GM18907 (cell line): ENCODE results near the gene CYP46A1.

Experiments
- ATAC-seq: cut with Tn5 transposase; IDR thresholded peaks from one replicate; pipeline ENCODE4 v1.9.1; 2021; ENCODE audit warnings: mild to moderate bottlenecking, moderate library complexity; ENCODE audit not compliant: unreplicated experiment

CYP46A1 gene

DNA sequence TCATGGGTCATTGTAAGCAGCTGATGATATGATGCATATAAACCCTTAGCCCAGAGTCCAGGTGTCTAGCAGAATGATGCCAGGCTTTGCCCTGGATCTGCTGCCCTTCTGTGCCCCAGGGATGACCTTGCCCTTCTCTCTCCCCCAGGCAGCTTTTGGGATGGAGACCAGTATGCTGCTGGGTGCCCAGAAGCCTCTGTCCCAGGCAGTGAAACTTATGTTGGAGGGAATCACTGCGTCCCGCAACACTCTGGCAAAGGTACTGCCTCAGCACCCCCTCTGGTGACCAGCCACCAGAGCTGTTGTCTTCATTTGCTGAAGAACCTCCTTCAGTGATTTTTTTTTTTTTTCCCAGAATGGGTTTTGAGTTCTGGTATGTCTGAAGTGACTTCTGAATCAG, 23.3 kb downstream of the CYP46A1 start:
- no peak for ATAC-seq

- ATAC-seq = no peak
Measured at GRCh38 chr14:99707921-99708320, 23.8 kb downstream of the CYP46A1 start.

- ATAC-seq = no peak
Measured at GRCh38 chr14:99708449-99708848, 24.4 kb downstream of the CYP46A1 start.

DNA sequence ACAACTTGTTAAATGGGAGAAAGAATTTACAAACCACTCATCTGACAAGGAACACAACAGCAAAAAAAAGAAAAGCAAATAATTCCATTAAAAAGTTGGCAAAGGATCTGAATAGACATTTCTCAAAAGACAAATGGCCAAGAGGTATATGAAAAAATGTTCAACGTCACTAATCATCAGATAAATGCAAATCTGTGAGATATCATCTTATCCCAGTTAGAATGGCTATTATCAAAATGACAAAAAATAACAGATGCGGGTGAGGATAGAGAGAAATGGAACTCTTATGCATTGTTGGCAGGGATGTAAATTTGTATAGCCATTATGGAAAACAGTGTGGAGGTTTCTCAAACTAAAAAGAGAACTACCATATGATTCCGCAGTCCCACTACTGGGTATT, 29.9 kb downstream of the CYP46A1 start:
- no peak for ATAC-seq

- no peak for ATAC-seq
Measured at GRCh38 chr14:99715266-99716000, 31.3 kb downstream of the CYP46A1 start.

DNA sequence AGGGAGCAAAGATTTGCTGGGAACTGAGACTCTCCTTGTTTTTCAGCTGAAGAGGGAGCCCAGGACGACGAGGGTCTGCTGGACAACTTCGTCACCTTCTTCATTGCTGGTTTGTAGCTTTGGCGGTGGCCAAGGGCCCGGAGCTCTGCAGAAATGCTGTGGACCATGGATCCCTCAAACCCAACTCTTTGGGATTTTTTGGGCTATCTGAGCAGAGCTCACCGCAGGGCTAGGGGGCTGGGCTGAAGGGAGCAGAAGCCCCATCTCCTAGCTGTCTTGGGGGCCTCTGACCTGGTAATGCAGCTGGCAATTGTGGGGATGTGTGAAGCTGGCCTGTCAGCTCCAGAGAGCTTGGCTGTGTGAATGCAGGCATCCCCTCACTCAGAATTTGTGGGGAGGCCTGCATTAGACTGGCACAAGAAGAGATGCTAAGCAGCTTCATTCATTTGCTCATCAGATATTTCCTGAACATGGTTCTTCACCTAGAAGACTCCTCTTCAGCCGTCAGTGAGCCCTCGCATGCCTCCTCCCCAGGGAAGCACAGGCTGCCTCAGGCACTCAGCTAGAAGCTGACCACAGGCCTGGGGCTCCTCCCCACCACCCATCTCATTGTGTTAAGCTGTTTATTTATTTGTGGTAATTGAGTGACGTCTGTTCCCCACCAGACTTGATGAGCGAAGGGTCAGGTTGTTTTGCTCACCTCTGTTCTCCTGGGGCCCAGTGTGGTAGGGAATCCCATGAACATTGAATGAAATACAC, 32.2 kb downstream of the CYP46A1 start:
- no peak for ATAC-seq

DNA sequence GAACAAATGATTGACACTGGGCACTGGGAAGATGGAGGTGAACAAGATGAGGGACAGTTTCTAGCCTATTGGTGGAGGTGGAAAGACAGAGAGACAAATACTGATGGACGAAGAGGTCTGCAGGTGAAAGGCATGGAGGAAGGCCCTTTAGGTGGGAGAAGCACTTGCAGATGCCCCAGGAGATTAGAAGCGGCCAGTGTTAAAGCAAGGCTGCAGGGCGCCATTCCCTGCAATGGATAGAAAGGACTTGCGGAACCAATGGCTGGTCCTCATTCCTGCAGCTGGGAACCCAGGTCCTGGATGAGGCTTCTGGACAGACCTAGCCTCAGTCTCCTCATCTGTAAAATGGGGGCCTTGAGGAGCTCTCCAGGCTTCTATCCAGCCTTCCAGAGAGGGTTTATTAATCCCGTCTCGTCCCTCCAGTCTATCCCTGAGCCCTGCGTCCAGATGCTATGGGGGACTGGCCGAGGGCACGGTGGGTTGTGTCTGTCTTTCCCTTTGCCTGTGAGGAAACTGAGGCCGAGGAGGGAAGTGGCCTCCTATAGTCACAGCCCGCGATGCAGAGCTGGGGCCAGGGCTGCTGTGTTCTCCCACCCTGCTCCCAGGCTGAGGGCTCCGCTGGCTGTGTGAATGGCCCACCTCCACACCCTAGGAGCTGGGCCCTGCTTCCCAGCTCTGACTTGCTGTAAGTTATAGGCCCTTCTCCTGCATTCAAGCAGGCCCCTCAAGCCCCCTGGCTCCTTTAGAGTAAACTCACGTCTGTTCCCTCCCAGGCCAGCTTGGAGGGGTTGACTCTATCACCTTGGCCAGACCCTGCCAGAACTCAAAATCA, 33.0 kb downstream of the CYP46A1 start:
- ATAC-seq = no peak

- no peak for ATAC-seq
Measured at GRCh38 chr14:99717682-99718013, 33.5 kb downstream of the CYP46A1 start.

DNA sequence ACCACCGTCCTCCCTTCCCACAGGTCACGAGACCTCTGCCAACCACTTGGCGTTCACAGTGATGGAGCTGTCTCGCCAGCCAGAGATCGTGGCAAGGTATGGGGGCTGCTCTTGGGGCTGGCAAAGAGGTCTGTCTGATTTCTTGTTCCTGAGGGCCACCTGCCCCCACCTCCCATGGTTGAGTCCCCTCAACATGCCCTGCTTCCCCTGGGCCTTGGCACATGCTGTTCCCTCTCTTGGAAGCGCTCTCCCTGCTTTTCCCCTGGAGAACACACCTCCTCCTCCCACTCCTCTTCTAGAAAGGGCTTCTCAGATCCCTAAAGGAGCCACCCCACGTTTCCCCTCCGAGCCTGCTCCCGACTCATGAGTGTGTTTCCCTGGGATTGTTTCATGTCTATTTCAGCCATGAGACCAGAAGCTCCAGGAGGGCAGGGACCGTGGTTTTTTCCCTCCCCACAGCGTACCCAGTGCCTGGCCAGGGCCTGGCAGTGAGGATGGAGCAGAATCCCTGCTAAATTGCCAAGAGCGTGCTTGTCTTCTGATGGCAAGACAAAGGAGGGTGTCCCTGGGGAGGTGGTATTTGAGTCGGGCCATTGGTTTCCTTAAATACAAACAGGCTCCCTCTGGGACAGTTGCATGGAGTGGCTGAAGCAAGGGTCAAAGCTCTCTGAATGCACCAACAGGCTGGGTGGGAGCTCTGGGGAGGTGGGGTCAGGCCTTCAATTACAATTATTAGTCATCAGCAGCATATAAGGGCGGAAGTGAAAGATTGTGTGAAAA, 34.1 kb downstream of the CYP46A1 start:
- peak; percentile 92 for ATAC-seq

GRCh38 chr14:99718811-99719192, 34.7 kb downstream of the CYP46A1 start:
- ATAC-seq = peak; percentile 42

DNA sequence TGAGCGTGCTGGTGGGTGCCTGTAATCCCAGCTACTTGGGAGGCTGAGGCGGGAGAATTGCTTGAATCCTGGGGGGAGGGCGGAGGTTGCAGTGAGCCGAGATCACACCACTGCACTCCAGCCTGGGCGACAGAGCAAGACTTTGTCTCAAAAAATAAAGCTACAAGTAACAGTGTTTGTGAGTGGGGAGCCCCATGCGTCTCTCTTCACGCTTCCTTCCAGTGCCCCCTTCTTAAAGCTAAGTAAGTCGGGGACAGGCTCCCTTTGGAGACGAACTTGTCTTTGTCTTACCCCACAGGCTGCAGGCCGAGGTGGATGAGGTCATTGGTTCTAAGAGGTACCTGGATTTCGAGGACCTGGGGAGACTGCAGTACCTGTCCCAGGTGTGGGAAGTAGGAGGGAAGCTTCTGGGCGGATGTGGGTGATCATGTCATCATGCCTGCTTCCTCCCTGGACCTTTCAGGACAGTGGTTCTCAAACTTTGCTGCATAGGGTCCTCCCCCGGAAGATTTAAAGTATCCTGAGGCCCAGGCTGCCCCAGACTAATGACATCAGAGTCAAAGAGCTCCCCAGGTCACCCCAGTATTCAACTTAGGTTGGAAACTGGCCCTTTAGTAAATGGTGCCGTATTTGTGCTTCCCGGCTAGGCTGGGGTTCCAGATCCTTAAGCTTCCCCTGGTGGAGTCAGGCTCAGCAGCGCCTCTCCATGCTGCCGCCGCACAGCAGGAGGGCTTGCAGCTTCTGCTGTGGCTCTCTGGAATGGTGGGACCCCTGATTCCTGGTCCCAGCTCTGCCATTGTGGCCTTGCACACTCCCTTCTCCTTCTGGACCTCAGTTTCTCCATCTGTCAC, 37.1 kb downstream of the CYP46A1 start:
- ATAC-seq = no peak

GRCh38 chr14:99721792-99722516, 37.9 kb downstream of the CYP46A1 start:
- ATAC-seq = no peak

GRCh38 chr14:99722741-99723140, 38.6 kb downstream of the CYP46A1 start:
- no peak for ATAC-seq

GRCh38 chr14:99724196-99724891, 40.2 kb downstream of the CYP46A1 start:
- no peak for ATAC-seq

DNA sequence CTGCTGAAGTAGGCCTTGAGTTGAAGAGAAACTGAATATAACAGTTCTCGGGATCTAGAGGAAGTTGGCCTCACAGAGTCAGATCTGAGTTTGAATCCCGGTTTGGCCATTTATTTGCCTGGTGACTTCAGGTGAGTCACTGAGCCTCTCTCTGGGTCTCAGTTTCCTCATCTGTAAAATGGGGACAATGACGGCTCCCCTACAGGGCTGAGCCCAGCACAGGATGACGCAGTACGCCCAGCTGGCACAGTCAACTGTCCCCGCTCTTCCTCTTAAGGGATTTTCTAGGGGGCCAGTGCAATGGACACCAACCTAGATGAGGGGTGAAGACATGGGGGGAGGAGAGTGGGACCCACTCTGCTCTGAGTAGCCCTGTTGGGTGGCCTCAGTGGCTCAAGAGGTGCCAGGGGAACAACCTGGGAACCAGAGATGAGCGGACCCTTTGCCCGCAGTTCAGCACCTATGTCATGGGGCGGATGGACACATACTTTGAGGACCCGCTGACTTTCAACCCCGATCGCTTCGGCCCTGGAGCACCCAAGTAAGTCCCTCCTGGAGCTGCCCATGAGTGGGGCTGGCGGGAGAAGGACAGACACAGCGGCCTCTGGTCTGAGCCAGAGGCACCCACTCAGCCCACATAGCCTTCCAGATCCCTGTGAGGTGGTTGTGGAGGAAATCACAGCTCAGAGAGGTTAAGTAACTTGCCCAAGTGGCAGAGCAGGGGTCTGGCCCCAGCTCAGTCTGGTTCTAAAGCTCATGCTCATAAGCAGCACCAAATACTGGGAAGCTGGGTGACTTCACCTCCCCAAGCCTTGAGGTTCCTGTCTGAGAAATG, 41.1 kb downstream of the CYP46A1 start:
- no peak for ATAC-seq

- ATAC-seq = no peak
Measured at GRCh38 chr14:99725774-99726537, 41.9 kb downstream of the CYP46A1 start.

- ATAC-seq = no peak
Measured at GRCh38 chr14:99726538-99727095, 42.5 kb downstream of the CYP46A1 start.
